Fibroblast of skin of right quadriceps (primary cell): ENCODE results near the gene FOXP4.

Experiments
- DNase-seq: peaks from one replicate; pipeline ENCODE4 v3.0.0-alpha.2; 2013

FOXP4 gene

GRCh38 chr6:41523915-41524633 is 22.1 kb upstream of the FOXP4 start:
- DNase-seq = no peak

- DNase-seq = no peak
Observed at GRCh38 chr6:41524634-41525011, 21.6 kb upstream of the FOXP4 start.

DNA sequence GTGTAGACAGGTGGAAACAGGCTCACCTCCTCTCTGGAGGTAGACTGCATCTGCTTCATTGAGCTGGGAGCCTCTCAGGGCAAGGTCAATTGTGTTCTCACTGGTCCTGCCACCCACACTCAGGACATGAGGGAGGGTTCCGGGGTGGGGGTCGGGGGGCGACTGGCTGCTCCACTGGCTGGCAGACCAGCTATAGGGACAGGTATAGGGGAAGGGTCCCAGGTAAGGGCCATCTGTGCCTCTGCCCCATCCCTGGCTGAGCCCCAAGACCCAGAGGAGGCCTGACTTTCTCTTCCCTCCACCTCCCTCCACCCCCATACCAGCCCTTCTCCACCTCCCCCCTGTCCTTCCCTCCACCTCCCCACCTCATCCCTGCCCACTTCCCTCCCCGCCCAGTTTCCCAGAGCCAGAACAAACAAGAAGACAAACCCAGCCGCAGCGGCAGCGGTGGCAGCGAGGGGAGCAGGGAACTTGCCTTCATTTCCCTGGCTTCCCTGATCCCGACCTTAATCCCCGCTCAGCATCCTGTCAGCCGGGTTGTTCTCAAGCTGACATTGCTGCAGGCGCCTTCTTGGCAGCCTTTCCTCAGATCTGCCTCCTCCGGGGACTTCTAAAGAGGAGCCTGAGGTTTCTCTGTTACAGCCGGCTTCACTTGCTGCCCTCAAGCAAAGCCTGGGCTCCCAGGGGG is 18.3 kb upstream of the FOXP4 start:
- DNase-seq = peak; percentile 32

GRCh38 chr6:41528409-41528963 is 17.7 kb upstream of the FOXP4 start:
- DNase-seq = no peak

GRCh38 chr6:41529049-41529448 is 17.1 kb upstream of the FOXP4 start:
- DNase-seq = no peak

DNA sequence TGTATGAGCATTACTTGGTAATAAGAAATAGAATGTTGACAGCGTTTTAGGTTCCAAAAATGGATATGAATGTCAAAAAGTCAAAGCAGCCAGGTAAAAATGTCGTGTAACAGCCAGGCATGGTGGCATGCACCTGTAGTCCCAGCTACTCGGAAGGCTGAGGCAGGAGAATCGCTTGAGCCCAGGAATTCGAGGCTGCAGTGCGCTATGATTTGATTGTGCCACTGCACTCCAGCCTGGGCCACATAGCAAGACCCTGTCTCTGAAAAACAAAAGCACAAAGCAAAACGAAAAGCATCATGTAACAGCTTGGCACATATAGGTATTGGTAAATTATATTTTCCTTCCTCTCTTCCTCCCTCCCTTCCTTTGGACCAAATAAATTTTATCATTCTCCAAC is 16.2 kb upstream of the FOXP4 start:
- DNase-seq = no peak

- DNase-seq = no peak
Observed at GRCh38 chr6:41530476-41530875, 15.7 kb upstream of the FOXP4 start.

DNA sequence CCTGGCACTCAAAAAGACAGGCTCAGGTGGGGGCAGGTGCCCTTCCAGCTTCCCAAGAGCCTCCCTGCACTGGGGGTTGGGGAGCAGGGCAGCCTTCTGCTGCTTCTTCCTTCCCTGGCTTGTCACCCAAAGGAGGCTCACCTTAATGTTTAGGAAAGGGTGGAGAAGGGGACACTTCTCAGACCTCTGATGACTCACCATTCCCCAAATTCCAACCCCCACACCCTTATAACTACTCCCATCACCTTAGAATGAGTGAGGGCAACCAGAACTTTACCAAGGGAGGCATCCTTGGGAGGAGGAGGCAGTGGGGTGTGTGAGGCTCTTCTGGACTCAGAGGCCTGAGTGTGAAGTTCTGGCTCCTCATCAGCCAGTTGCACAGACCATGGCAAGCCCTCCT is 15.2 kb upstream of the FOXP4 start:
- no peak for DNase-seq

DNA sequence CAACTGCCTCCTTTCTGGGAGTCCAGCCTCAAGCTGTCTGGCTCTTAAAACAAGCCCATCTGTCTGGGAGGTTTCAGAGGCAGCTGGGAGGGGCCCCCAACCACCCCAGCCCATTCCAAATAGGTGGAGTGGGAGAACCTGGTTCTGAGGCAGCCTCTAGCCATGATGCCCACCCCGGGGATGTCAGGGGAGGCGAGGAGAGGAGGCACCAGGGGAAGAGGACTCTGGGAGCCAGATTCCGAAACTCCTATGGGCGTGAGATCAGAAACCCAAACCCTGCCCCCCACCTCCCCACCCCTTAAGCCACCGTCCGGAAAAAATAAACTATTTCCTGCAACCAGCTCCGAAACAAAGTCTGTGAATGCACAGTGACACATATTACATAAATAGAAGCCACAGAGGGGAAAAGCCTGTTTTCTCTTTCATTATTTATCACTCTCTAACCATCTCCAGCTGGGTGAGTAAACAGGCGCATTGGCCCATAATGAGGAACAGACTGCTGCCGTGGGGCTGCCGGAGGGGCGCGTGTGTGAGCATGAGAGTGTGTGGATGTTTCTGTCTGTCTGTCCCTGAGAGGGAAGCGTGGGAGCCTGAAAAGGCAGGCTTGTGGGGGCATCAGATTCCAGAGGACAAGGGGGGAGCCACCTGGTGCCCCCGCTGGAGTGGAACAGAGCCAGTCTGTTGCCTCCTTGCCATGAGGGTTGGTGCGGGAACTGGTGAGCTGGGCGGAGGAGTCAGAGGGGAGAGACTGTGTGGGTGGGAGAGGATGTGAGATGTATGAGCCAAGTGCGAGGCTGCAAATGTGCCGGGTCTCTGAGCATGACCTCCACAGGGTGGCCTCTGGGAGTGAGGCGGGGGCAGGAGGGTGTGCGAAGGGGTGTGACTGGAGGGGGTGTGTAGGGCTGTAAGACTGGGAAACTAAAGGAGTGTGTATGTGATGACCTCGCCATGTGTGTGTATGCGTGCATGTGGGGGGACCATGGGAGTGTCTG is 14.3 kb upstream of the FOXP4 start:
- DNase-seq = peak; percentile 88

DNA sequence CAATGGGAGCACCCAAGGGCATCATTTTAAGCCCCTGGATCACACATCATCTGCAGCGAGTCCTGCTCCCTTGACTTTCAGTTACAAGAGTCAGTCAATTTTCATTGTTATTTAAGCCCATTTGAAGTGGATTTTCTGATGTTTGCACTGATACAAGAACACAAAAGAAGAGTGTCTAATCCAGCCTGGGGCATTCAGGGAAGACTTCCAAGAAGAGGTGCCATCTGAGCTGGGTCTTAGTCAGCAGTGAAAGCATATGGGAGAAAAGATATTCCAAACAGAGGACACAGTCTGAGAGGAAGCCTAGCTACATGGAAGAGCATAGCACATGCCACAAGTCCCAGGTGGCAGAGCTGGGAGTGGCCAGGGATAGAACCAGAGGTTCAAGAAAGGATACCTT is 10.4 kb upstream of the FOXP4 start:
- no peak for DNase-seq

DNA sequence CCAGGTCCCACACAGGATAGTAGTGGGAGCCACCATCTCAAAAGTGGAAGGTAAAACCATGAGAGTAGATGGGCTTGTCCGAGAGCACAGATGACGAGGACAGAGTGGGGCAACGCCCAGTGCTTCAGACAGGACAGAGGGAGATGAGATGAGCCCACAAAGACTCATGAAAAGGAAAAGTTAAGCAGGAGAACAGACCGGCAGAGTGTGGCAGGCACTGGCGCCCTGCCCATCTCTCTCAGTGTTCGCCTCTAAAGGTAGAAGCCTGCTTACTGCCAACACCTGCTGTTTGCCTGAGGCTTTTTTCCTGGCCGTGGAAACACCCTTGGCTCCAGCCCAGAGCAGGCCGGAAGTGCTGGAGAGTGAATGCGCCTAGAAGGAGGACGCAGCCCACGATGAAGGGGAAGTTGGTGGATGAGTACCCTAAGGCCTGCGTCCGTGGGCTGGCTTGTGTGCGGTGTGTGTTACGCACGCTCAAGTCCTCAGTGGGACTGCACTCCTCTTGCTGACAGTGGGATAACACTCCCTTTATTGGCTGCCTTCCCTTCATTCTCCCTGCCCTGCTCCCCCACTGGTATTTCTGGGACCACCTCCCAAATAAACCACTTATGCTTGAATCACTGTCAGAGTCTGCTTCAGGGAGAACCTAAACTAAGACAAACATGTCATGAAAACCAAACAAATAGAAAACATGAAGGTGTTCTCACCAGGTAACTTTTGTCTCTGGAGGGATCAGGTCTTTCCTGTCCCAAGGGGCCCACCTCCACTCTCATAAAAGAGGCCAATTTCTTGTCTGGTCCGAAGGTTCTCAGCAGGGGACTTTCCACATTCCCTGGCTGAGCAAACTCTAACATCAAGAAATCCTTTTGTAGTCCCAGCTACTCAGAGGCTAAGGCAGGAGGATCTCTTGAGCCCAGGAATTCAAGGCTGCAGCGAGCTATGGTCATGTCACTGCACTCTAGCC is 9.1 kb upstream of the FOXP4 start:
- no peak for DNase-seq

- DNase-seq = no peak
Observed at GRCh38 chr6:41538556-41539182, 7.5 kb upstream of the FOXP4 start.

- no peak for DNase-seq
Observed at GRCh38 chr6:41539204-41539603, 7.0 kb upstream of the FOXP4 start.

GRCh38 chr6:41541364-41541763 is 4.8 kb upstream of the FOXP4 start:
- DNase-seq = no peak

DNA sequence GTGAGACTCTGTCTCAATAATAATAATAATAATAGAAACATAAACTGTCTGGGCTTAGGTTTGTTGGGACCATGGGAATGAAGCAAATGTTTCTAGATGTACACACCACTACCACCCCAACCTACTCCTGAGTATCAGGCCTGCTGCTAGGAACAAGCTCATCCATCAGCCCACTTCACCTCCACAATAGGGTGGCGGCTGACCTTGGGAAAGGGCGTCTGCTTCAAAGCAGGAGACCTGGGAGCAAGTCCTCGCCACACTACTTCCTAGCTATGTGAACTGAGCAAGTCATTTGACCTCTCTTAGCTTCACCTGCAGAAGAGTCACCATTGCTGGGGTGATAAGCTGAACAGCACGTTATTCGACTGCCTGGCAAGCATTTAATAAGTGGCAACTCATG is 3.1 kb upstream of the FOXP4 start:
- no peak for DNase-seq

DNA sequence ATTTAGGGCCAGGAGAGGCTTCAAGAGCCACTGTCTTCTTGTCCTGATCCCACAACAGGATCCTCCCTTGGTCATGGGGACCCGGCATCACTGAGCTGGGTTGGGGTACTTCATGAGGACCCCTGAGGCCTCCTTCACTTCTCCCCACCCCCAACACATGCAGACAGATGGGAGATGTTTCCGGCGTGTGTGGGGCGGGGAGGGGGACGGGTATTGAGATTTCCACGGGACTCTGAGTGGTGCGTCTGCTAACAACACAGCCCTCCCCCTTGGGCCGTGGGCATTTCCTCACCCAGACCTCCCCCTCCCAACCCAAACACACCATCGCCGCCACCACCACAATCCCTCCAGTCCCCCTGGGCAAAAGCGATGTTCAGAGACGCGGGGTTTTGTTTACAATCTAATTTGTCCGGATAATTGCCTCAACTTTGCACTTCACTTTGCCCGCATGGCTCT is 906 bp upstream of the FOXP4 start:
- DNase-seq = no peak

GRCh38 chr6:41546475-41546865 is 289 bp downstream of the FOXP4 start:
- peak; percentile 45 for DNase-seq

GRCh38 chr6:41546866-41547798 is 951 bp downstream of the FOXP4 start:
- peak; percentile 27 for DNase-seq

GRCh38 chr6:41547799-41548097 is 1.6 kb downstream of the FOXP4 start:
- no peak for DNase-seq

DNA sequence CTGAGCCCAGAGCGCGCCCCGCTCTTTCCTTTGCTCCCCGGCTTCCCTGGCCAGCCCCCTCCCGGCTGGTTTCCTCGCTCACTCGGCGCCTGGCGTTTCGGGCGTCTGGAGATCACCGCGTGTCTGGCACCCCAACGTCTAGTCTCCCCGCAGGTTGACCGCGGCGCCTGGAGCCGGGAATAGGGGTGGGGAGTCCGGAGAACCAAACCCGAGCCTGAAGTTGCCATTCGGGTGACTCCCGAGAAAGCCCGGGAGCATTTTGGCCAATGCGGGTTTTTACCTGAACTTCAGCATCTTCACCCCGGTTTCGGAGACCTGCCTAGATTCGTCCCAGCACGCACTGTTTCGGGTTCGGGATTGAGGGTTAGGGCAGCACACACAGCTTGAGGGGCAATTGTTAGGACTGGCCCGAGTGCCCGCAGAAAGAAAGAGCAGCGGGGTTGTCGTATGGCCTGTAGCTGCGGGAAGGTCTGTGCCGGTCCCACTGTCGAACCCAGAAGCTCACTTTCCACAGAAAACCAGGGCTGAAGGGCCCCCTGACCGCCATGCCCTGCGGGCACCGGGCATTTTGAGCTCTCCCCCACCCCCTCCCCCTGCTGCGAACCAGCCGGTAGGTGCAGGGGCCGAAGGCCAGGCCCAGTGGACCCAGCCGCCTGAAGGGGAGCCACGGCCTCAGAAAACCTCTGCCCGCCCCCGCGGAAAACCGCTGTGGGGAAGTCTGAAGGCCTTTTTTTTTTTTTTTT is 2.1 kb downstream of the FOXP4 start:
- DNase-seq = no peak
